Measurements from ENCODE around the gene LAMA2. TPM values are rescaled to one million over a fixed set of nuclear protein-coding genes. Genes with fewer than 3 reads are reported as not detected.

LAMA2 gene
- polyA plus RNA-seq, 1 of the 3 experiments (the other 2 are of a cell fraction): 0.92 TPM

DNA sequence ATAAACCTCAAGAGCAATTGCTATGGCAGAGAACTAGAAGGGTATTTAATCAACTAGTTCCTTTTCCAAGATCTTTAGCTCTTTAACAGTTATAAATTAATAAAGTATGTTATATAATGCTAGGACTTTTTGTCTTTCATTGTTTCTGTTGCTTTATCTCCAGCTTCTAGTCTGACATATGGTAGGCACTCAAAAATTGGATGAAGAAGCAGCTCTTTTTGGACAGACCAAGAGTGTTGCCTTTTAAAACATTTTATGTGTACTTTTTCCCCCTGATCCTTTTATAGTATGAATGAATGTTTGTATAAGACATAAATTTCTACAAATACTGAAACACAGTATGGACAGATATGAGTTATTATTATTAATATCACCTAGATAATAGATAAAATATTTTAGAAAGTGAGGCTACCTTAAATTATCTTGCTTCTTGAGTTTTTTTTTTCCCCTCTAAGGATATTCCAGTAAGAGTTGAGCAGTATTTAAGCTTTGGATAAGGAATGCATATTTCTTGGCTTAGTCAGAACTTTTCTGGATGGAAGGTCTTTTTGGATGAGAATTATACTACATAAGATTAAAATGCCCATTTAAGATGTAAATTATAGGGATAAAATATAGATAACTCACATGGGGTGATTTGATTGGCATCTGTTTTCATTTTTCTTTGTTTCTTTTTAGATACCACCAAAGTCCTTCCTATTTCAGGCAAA is 16.6 kb downstream of the LAMA2 start:
- H3K36me3 ChIP-seq (replicated peaks in 1 of 2; ENCODE audit: control insufficient read depth in 1 of 2, insufficient read depth in 2 of 2, low read length in 1 of 2): no peaks in the 10 kb centered on the region
- no peaks in the 10 kb centered on the region for H3K27me3 ChIP-seq (ENCODE audit: insufficient read depth)
- no peaks in the 10 kb centered on the region for H3K9me3 ChIP-seq
- no peak overlapping the region for H3K4me3 ChIP-seq (ENCODE audit: low read depth in 2 of 2, low read length in 1 of 2)
- H3F3A ChIP-seq (replicated peaks; ENCODE audit: insufficient read depth): peaks cover 5% of the 10 kb centered on the region
- H2AFZ ChIP-seq (ENCODE audit: low read depth): no peak overlapping the region
- no peak overlapping the region for H3K9ac ChIP-seq
- H3K27ac ChIP-seq (ENCODE audit: low read depth in 2 of 2, low read length in 1 of 2): no peak overlapping the region
- H3K4me1 ChIP-seq (ENCODE audit: control insufficient read depth in 1 of 2, insufficient read depth in 2 of 2, low read depth in 1 of 2, low read length in 1 of 2): no peaks in the 10 kb centered on the region
- no peak for DNase-seq
- ChIA-PET CTCF (interaction anchor here (0.9 kb wide), 1 partner anchor 20 kb away, joined by 3 read pairs; no protein-coding TSS in a partner anchor), POLR2A (no interaction called here)
- H3K79me2 ChIP-seq (ENCODE audit: insufficient read depth): no peaks in the 10 kb centered on the region
- no peak overlapping the region for H3K4me2 ChIP-seq
- TF ChIP-seq TAF1 (IDR thresholded peaks at IDR 0.05; ENCODE audit: borderline replicate concordance, low read depth, low read length) (no peak), MXI1 (IDR thresholded peaks at IDR 0.05; ENCODE audit: low read depth, low read length) (no peak), JUND (IDR thresholded peaks at IDR 0.05) (no peak), TEAD4 (IDR thresholded peaks at IDR 0.05; ENCODE audit: borderline replicate concordance, insufficient read depth) (no peak), GATA2 (CRISPR knock-in tag; IDR thresholded peaks at IDR 0.05) (no peak), YY1 (IDR thresholded peaks at IDR 0.05; ENCODE audit: low read depth) (no peak)
- H4K20me1 ChIP-seq (ENCODE audit: insufficient read depth): no peaks in the 10 kb centered on the region
- no peaks in the 10 kb centered on the region for H3K9me2 ChIP-seq

DNA sequence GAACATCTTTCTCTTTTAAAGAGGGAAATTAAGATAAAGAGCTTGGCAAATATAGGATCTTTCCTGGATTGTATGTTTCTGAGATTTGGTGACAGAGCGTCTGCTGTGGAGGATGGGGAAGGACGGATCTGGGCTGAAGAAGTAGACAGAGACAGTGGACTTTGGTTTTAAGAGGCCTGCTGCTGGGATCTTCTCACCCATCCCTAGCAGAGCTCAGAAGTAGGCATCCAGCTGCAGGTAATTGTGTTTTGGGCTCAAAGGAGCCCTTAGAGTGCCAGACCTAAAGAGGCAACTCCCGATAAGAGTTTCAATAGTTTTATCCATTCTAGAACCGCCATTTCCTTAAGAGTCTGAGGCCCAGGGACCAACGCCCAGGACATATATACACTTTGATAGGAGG is 20.8 kb downstream of the LAMA2 start:
- TF ChIP-seq EZH2phosphoT487 (IDR thresholded peaks at IDR 0.05; ENCODE audit: borderline replicate concordance, low read depth): no peak
- no peak for TF ChIP-seq RXRA (IDR thresholded peaks at IDR 0.05; ENCODE audit: borderline replicate concordance, low read depth)
- no peak for TF ChIP-seq CHD2 (IDR thresholded peaks at IDR 0.05; ENCODE audit: low read length, partially characterized antibody)
- TF ChIP-seq, protein P1, sequence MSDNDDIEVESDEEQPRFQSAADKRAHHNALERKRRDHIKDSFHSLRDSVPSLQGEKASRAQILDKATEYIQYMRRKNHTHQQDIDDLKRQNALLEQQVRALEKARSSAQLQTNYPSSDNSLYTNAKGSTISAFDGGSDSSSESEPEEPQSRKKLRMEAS (IDR thresholded peaks at IDR 0.05; ENCODE audit: low read depth): no peak
- TF ChIP-seq ELF1 (IDR thresholded peaks at IDR 0.05): no peak
- TF ChIP-seq NRF1 (IDR thresholded peaks at IDR 0.05; ENCODE audit: low read depth, low read length): no peak
- TF ChIP-seq IRF3 (IDR thresholded peaks at IDR 0.05; ENCODE audit: low read depth, low read length): no peak
- TF ChIP-seq FOXM1 (IDR thresholded peaks at IDR 0.05; ENCODE audit: low read depth): no peak
- no peak for TF ChIP-seq GATA2 (CRISPR knock-in tag; IDR thresholded peaks at IDR 0.05)
- TF ChIP-seq TAF1 (IDR thresholded peaks at IDR 0.05; ENCODE audit: borderline replicate concordance, low read depth, low read length): no peak
- TF ChIP-seq RCOR1 (IDR thresholded peaks at IDR 0.05; ENCODE audit: low read length): no peak
- H3K79me2 ChIP-seq (ENCODE audit: insufficient read depth): no peaks in the 10 kb centered on the region
- no peak overlapping the region for H3K27ac ChIP-seq (ENCODE audit: low read depth in 2 of 2, low read length in 1 of 2)
- no peaks in the 10 kb centered on the region for H3K4me1 ChIP-seq (ENCODE audit: control insufficient read depth in 1 of 2, insufficient read depth in 2 of 2, low read depth in 1 of 2, low read length in 1 of 2)
- POLR2A ChIA-PET: no interaction called here
- 17% methylated on average over 5 of the region's 5 CpGs for WGBS (ENCODE audit: low lambda C conversion rate)
- no peak overlapping the region for H3K4me2 ChIP-seq
- no peak overlapping the region for H2AFZ ChIP-seq (ENCODE audit: low read depth)
- H4K20me1 ChIP-seq (ENCODE audit: insufficient read depth): no peaks in the 10 kb centered on the region
- no peaks in the 10 kb centered on the region for H3K9me2 ChIP-seq
- no peak overlapping the region for H3K9ac ChIP-seq
- DNase-seq: no peak
- H3K9me3 ChIP-seq: no peaks in the 10 kb centered on the region
- CTCF ChIA-PET: no interaction called here
- H3F3A ChIP-seq (replicated peaks; ENCODE audit: insufficient read depth): peaks cover 5% of the 10 kb centered on the region
- no peak overlapping the region for H3K4me3 ChIP-seq (ENCODE audit: low read depth in 2 of 2, low read length in 1 of 2)
- H3K27me3 ChIP-seq (ENCODE audit: insufficient read depth): no peaks in the 10 kb centered on the region
- no peaks in the 10 kb centered on the region for H3K36me3 ChIP-seq (replicated peaks in 1 of 2; ENCODE audit: control insufficient read depth in 1 of 2, insufficient read depth in 2 of 2, low read length in 1 of 2)

All from SK-N-SH (cell line).